ENCODE data around the gene KRTAP4-16. TPM values are rescaled to one million over a fixed set of nuclear protein-coding genes. Genes with fewer than 3 reads are reported as not detected.
"Not testable (repeated sequence)": the region's sequence is repeated elsewhere in the genome, so short reads cannot be mapped to it uniquely, and the experiment has no call there.

Gene KRTAP4-16
- total RNA-seq, 6 donors from 2014 or later = not detected

DNA sequence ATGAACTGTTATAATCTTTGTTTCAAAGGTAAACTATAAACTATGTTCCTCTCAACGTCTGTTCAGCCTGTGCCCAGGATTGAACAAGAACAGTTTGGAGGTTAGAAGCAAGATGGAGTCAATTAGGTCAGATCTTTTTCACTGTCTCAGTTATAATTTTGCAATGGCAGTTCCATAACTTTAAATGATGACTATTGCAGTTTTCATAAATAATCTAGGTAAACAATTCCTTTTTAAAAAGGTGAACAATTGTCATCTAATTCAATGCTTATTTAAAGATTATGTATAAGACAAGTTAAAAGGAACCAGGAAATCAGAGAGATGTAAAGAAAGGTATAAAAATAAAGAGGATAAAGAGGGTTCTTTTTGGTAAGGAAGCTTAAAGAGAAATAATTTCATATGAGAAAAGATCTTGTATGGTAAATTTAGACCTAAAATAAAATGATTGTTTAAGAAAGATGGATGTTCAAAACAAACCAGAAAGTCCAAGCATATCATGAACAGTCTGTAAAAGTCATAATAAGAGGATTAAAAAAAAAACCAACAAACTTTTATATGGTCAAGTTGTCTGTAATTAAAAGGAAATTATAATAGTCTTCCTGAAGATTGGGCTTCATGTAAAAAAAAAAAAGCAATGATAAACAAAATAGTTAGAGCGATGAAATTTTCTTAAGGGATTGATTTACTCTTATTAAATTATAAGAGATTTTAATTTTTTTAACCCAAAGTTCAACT lies 9.3 kb upstream of the KRTAP4-16 start:
- no peak for ATAC-seq (ENCODE audit: low FRiP score in 2 of 2)
- TF ChIP-seq, protein P1, sequence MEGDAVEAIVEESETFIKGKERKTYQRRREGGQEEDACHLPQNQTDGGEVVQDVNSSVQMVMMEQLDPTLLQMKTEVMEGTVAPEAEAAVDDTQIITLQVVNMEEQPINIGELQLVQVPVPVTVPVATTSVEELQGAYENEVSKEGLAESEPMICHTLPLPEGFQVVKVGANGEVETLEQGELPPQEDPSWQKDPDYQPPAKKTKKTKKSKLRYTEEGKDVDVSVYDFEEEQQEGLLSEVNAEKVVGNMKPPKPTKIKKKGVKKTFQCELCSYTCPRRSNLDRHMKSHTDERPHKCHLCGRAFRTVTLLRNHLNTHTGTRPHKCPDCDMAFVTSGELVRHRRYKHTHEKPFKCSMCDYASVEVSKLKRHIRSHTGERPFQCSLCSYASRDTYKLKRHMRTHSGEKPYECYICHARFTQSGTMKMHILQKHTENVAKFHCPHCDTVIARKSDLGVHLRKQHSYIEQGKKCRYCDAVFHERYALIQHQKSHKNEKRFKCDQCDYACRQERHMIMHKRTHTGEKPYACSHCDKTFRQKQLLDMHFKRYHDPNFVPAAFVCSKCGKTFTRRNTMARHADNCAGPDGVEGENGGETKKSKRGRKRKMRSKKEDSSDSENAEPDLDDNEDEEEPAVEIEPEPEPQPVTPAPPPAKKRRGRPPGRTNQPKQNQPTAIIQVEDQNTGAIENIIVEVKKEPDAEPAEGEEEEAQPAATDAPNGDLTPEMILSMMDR (IDR thresholded peaks at IDR 0.05) = no peak
- TF ChIP-seq POLR2AphosphoS5 (IDR thresholded peaks at IDR 0.05) (no peak), POLR2A (IDR thresholded peaks at IDR 0.05) (no peak), EP300 (IDR thresholded peaks at IDR 0.05) (no peak)
- DNase-seq = no peak
- no peaks in the 10 kb centered on the region for H3K27me3 ChIP-seq
- H3K27ac ChIP-seq = no peak overlapping the region
- no peaks in the 10 kb centered on the region for H3K36me3 ChIP-seq
- H3K9me3 ChIP-seq = no peaks in the 10 kb centered on the region
- no peaks in the 10 kb centered on the region for H3K4me1 ChIP-seq
- 74 to 79% methylated on average over 2 of the region's 2 CpGs for WGBS, 2 donors
- no peak overlapping the region for H3K4me3 ChIP-seq

GRCh38 chr17:41108728-41109386 lies 6.8 kb upstream of the KRTAP4-16 start:
- not testable (repeated sequence) for H3K27me3 ChIP-seq; DNase-seq; H3K4me1 ChIP-seq; H3K27ac ChIP-seq; H3K4me3 ChIP-seq; ATAC-seq (ENCODE audit: low FRiP score in 2 of 2); H3K36me3 ChIP-seq; H3K9me3 ChIP-seq
- 0% methylated on average over 1 of the region's 1 CpG for WGBS, 2 donors

GRCh38 chr17:41107941-41108450 lies 6.0 kb upstream of the KRTAP4-16 start:
- no peak for DNase-seq
- Histone ChIP-seq H3K36me3 (no peaks in the 10 kb centered on the region), H3K4me1 (no peaks in the 10 kb centered on the region), H3K27me3 (no peaks in the 10 kb centered on the region), H3K4me3 (no peak overlapping the region), H3K27ac (no peak overlapping the region), H3K9me3 (no peaks in the 10 kb centered on the region)
- TF ChIP-seq EP300 (IDR thresholded peaks at IDR 0.05) (no peak), POLR2AphosphoS5 (IDR thresholded peaks at IDR 0.05) (no peak), POLR2A (IDR thresholded peaks at IDR 0.05) (no peak)
- TF ChIP-seq, protein P1 (IDR thresholded peaks at IDR 0.05) = no peak
- ATAC-seq (ENCODE audit: low FRiP score in 2 of 2) = no peak
- 79 to 83% methylated on average over 1 of the region's 1 CpG for WGBS, 2 donors

GRCh38 chr17:41105347-41105746 lies 3.3 kb upstream of the KRTAP4-16 start, which contains the start of gene KRTAP4-9:
TSS of gene KRTAP4-9 (plus strand) at chr17:41105389. CDS start at chr17:41105389, 0 bp downstream.
- not testable (repeated sequence) for H3K4me3 ChIP-seq; H3K27ac ChIP-seq; H3K9me3 ChIP-seq; H3K36me3 ChIP-seq; ATAC-seq (ENCODE audit: low FRiP score in 2 of 2); H3K27me3 ChIP-seq; H3K4me1 ChIP-seq
- peak in 1 of 2 donors; percentile 57 for DNase-seq
- WGBS, 2 donors = 90% methylated on average over 7 of the region's 10 CpGs; no CpG with 5 or more reads in 1 of the 2 donors

- not testable (repeated sequence) for H3K36me3 ChIP-seq; H3K4me1 ChIP-seq; H3K27ac ChIP-seq; ATAC-seq (ENCODE audit: low FRiP score in 2 of 2); H3K27me3 ChIP-seq; H3K9me3 ChIP-seq; H3K4me3 ChIP-seq; DNase-seq
- WGBS, 2 donors = 72 to 77% methylated on average over 2 of the region's 2 CpGs
These were observed 2.5 kb upstream of the KRTAP4-16 start for GRCh38 chr17:41104386-41105038.

DNA sequence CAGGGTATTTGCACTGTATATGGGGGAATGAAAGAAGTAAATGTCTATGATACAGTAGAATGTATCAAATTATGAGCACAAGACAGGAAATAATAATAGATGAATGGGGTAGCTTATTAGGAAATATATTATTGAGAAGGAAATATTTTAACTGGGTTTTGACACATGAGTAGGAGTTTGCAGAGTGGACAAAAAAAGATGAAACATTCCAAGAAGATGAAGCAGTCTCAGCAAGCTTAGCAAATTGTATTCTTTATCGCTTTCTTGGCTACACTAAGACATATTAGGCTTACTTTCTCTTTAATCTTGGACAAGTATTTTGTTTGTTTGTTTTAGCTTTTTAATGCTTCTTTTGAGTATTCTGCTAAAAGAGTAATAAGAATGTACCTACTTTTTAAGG lies 1.9 kb upstream of the KRTAP4-16 start:
- H3K36me3 ChIP-seq = no peaks in the 10 kb centered on the region
- no peaks in the 10 kb centered on the region for H3K4me1 ChIP-seq
- no peaks in the 10 kb centered on the region for H3K9me3 ChIP-seq
- 89 to 97% methylated on average over 1 of the region's 1 CpG for WGBS, 2 donors
- no peak overlapping the region for H3K27ac ChIP-seq
- no peak overlapping the region for H3K4me3 ChIP-seq
- H3K27me3 ChIP-seq = no peaks in the 10 kb centered on the region
- ATAC-seq (ENCODE audit: low FRiP score in 2 of 2) = no peak
- TF ChIP-seq POLR2A (IDR thresholded peaks at IDR 0.05) (no peak), EP300 (IDR thresholded peaks at IDR 0.05) (no peak), POLR2AphosphoS5 (IDR thresholded peaks at IDR 0.05) (no peak)
- TF ChIP-seq, protein P1 (IDR thresholded peaks at IDR 0.05) = no peak
- DNase-seq = no peak

DNA sequence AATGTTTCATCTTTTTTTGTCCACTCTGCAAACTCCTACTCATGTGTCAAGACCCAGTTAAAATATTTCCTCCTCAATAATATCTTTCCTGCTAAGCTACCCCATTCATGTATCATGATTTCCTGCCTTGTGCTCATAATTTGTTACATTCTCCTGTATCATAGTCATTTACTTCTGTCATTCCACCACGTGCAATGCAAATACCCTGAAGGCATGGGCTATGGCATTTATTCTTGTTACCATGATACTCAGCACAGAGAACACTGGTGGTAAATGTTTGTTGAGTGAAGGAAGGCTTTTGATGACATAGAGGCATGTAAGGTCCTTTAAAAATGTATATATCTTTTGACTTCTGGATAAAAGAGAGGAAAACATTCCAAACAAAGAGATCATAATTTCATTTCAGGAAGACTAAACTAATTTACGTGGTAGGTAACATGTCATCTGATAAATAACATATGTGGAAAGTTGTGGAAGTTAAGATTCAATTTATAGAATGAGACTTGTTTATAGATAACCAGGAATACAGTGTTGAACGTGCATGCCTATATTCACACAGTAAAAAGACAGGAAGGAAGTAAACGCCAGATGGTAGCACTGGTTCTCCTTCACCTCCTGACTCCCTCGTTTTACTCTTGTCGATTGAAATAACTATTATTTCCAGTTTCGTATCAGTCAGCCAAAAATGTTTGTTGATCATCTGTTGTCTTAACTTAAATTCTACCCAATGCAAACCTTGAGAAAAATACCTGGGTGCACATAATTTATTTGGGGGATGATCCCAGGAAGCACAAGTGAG lies 2.1 kb downstream of the KRTAP4-16 start:
- H3K36me3 ChIP-seq; H3K27ac ChIP-seq; H3K9me3 ChIP-seq; H3K27me3 ChIP-seq; H3K4me1 ChIP-seq; ATAC-seq (ENCODE audit: low FRiP score in 2 of 2); H3K4me3 ChIP-seq; DNase-seq: not testable (repeated sequence)
- 35 to 49% methylated on average over 7 of the region's 7 CpGs for whole genome bisulfite sequencing, 2 donors
